GM18867 (cell line): ENCODE measurements around the gene TREH.
"Not testable (repeated sequence)": the region's sequence is repeated elsewhere in the genome, so short reads cannot be mapped to it uniquely, and the experiment has no call there.

Experiments
- ATAC-seq: cut with Tn5 transposase; IDR thresholded peaks from one replicate; pipeline ENCODE4 v1.9.1; 2021; ENCODE audit warnings: mild to moderate bottlenecking, moderate library complexity; ENCODE audit not compliant: unreplicated experiment

Gene TREH

GRCh38 chr11:118618115-118618990, 61.1 kb downstream of the TREH start:
- no peak for ATAC-seq

- ATAC-seq = no peak
These were observed 63.5 kb downstream of the TREH start for GRCh38 chr11:118615976-118616371.

- ATAC-seq = no peak
These were observed 64.0 kb downstream of the TREH start for GRCh38 chr11:118615282-118615975.

- no peak for ATAC-seq
These were observed 64.9 kb downstream of the TREH start for GRCh38 chr11:118614511-118614910.

- ATAC-seq = no peak
These were observed 67.1 kb downstream of the TREH start for GRCh38 chr11:118612378-118612777.

GRCh38 chr11:118611433-118611795, 68.0 kb downstream of the TREH start:
- ATAC-seq = not testable (repeated sequence)

GRCh38 chr11:118610773-118611432, 68.5 kb downstream of the TREH start:
- peak; percentile 44 for ATAC-seq

GRCh38 chr11:118610225-118610772, 69.2 kb downstream of the TREH start:
- no peak for ATAC-seq

- no peak for ATAC-seq
These were observed 69.8 kb downstream of the TREH start for GRCh38 chr11:118609380-118610224.

- no peak for ATAC-seq
These were observed 70.9 kb downstream of the TREH start for GRCh38 chr11:118608360-118609227.

- no peak for ATAC-seq
These were observed 71.8 kb downstream of the TREH start, which contains the start of gene PHLDB1 for GRCh38 chr11:118607401-118608359. PHLDB1 (plus strand) TSS chr11:118607615; CDS start chr11:118613837, 6,222 bp downstream.
